Measurements from ENCODE around the gene FNDC8. TPM values are rescaled to one million over a fixed set of nuclear protein-coding genes. Genes with fewer than 3 reads are reported as not detected.

FNDC8 gene
- polyA plus RNA-seq (2011; rRNA removed): not detected in 2 replicates
- 0.03 TPM in 2 replicates for polyA plus RNA-seq (2012; cell fraction: cytosol; rRNA removed)
- polyA plus RNA-seq (2012; cell fraction: nucleus; rRNA removed): 0.21 TPM in 1 of 2 replicates, not detected in the other
- not detected in 3 replicates for polyA plus RNA-seq (2017; fragmentation: RNase III; extraction: RNeasy Plus Mini Kit Qiagen cat#74134 plus additional on column Dnase treatment)
- polyA minus RNA-seq (2011; rRNA and poly(A)+ RNA removed): not detected in 2 replicates

- TF ChIP-seq REST (IDR thresholded peaks at IDR 0.05) (no peak), GATA3 (IDR thresholded peaks at IDR 0.05; ENCODE audit: borderline replicate concordance) (no peak), ZC3H11A (IDR thresholded peaks at IDR 0.05) (no peak), RAD21 (conservative IDR thresholded peaks at IDR 0.05 in 1 of 2, IDR thresholded peaks at IDR 0.05 in 1 of 2) (no peak), FOSB (CRISPR knock-in tag; IDR thresholded peaks at IDR 0.05) (no peak), HOXB13 (CRISPR knock-in tag; IDR thresholded peaks at IDR 0.05; ENCODE audit: low read depth) (no peak), TP53 (CRISPR knock-in tag; IDR thresholded peaks at IDR 0.05) (no peak), JUNB (IDR thresholded peaks at IDR 0.05) (no peak), USF2 (IDR thresholded peaks at IDR 0.05) (no peak), EHF (CRISPR knock-in tag; IDR thresholded peaks at IDR 0.05) (no peak), EHMT2 (IDR thresholded peaks at IDR 0.05; ENCODE audit: low read depth) (no peak), HOXA7 (CRISPR knock-in tag; IDR thresholded peaks at IDR 0.05) (no peak), HEYL (CRISPR knock-in tag; IDR thresholded peaks at IDR 0.05) (no peak), ZFP36 (IDR thresholded peaks at IDR 0.05; ENCODE audit: borderline replicate concordance, partially characterized antibody) (no peak), ZNF302 (CRISPR knock-in tag; IDR thresholded peaks at IDR 0.05) (no peak), ZSCAN20 (CRISPR knock-in tag; IDR thresholded peaks at IDR 0.05) (no peak), KDM5A (IDR thresholded peaks at IDR 0.05) (no peak), FOXS1 (CRISPR knock-in tag; IDR thresholded peaks at IDR 0.05) (no peak), CHD2 (IDR thresholded peaks at IDR 0.05; ENCODE audit: low read length, partially characterized antibody) (no peak), CBX2 (IDR thresholded peaks at IDR 0.05; ENCODE audit: borderline replicate concordance, low read depth) (no peak)
- 95% methylated on average over 3 of the region's 3 CpGs for WGBS (ENCODE audit: missing lambda C conversion rate)
- ATAC-seq: no peak
- no peak for FAIRE-seq
- CTCF ChIA-PET: interaction anchor here (1.3 to 13.1 kb wide), 11 partner anchors 9 to 703 kb away, joined by 3 to 297 read pairs (median 33); partner anchors contain the start of gene NLE1
- Histone ChIP-seq H3K4me1 (peaks cover 23% of the 10 kb centered on the region), H3K9me3 (no peaks in the 10 kb centered on the region), H3K27ac (no peak within 1 kb of the TSS), H3K4me3 (no peak within 1 kb of the TSS), H3K4me2 (no peak within 1 kb of the TSS)
- DNase-seq (ENCODE audit: low read depth in 1 of 2, low spot score in 1 of 2): no peak
- POLR2A ChIA-PET: interaction anchor here (0.6 kb wide), 1 partner anchor 31 kb away, joined by 3 read pairs; no protein-coding TSS in a partner anchor
Observed at GRCh38 chr17:35121315-35121714, at the start of gene FNDC8. Gene FNDC8, plus strand, starts transcription at chr17:35121615. Its CDS starts 79 bp downstream, at chr17:35121694.

- 94% methylated on average over 3 of the region's 3 CpGs for WGBS (ENCODE audit: missing lambda C conversion rate)
- Histone ChIP-seq H3K9me3 (no peaks in the 10 kb centered on the region), H3K4me2 (no peak overlapping the region; the same call in 2 of the 3 replicates), H3K4me1 (peaks cover 70% of the 10 kb centered on the region), H3K4me3 (no peak overlapping the region), H3K27ac (peak overlapping the region in 1 of 2 experiments; percentile 45; a peak in 2 of 6 replicates)
- ChIA-PET CTCF (interaction anchor here (0.8 to 1.8 kb wide), 5 partner anchors 9 to 75 kb away, joined by 3 to 8 read pairs (median 3); partner anchors contain the start of gene RFFL), POLR2A (no interaction called here)
- no peak for TF ChIP-seq EHMT2 (IDR thresholded peaks at IDR 0.05; ENCODE audit: low read depth)
- no peak for TF ChIP-seq SREBF2 (IDR thresholded peaks at IDR 0.05)
- no peak for TF ChIP-seq CHD4 (IDR thresholded peaks at IDR 0.05; ENCODE audit: borderline replicate concordance)
- TF ChIP-seq RAD21 (conservative IDR thresholded peaks at IDR 0.05 in 1 of 2, IDR thresholded peaks at IDR 0.05 in 1 of 2): no peak
- FAIRE-seq (no peak), ATAC-seq (no peak), DNase-seq (ENCODE audit: low read depth in 1 of 2, low spot score in 1 of 2) (no peak)
Observed at GRCh38 chr17:35073183-35073790, 48.1 kb upstream of the FNDC8 start.

All from A549 (cell line).